ENCODE data around the gene APLF. TPM values are rescaled to one million over a fixed set of nuclear protein-coding genes. Genes with fewer than 3 reads are reported as not detected.
"Not testable (repeated sequence)": the region's sequence is repeated elsewhere in the genome, so short reads cannot be mapped to it uniquely, and the experiment has no call there.

APLF gene
- polyA plus RNA-seq, 4 donors, result 0.27 to 2.5 (median 0.43) TPM

DNA sequence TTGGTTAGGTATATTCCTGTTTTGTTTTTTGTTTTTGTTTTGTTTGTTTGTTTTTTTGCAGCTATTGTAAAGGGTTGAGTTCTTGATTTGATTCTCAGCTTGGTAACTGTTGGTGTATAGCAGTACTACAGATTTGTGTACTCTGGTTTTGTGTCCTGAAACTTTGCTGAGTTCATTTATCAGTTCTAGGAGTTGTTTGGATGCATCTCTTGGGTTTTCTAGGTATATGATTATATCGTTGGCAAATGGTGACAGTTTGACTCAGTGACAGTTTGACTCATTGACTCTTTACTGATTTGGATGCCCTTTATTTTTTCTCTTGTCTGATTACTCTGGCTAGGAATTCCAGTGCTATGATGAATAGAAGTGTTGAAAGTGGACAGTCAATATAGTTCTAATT lies 53.7 kb downstream of the APLF start:
- no peaks in the 10 kb centered on the region for H3K4me1 ChIP-seq (ENCODE audit: control insufficient read depth in 3 of 3, insufficient read depth in 2 of 3, low read depth in 1 of 3, low read length in 2 of 3)
- DNase-seq, result no peak
- no peaks in the 10 kb centered on the region for H3K9me3 ChIP-seq (ENCODE audit: control insufficient read depth in 2 of 2, insufficient read depth in 1 of 2, low read depth in 1 of 2, low read length in 1 of 2)
- no peak overlapping the region for H3K27ac ChIP-seq (ENCODE audit: low read depth in 1 of 3, low read length in 2 of 3)
- H3K4me3 ChIP-seq (ENCODE audit: low read depth in 1 of 3, low read length in 3 of 3), result no peak overlapping the region
- no peaks in the 10 kb centered on the region for H3K36me3 ChIP-seq (ENCODE audit: control insufficient read depth in 3 of 3, insufficient read depth in 2 of 3, low read depth in 1 of 3, low read length in 3 of 3)
- no peak for FAIRE-seq
- 59 to 93% (median 70%) methylated on average over 1 of the region's 1 CpG for WGBS, 3 donors
- H3K27me3 ChIP-seq (ENCODE audit: control insufficient read depth in 3 of 3, insufficient read depth in 3 of 3, low read length in 3 of 3), result no peaks in the 10 kb centered on the region

GRCh38 chr2:68526943-68527342 lies 59.6 kb downstream of the APLF start:
- H3K4me1 ChIP-seq (ENCODE audit: control insufficient read depth in 3 of 3, insufficient read depth in 2 of 3, low read depth in 1 of 3, low read length in 2 of 3); H3K4me3 ChIP-seq (ENCODE audit: low read depth in 1 of 3, low read length in 3 of 3); H3K36me3 ChIP-seq (ENCODE audit: control insufficient read depth in 3 of 3, insufficient read depth in 2 of 3, low read depth in 1 of 3, low read length in 3 of 3); H3K9me3 ChIP-seq (ENCODE audit: control insufficient read depth in 2 of 2, insufficient read depth in 1 of 2, low read depth in 1 of 2, low read length in 1 of 2); FAIRE-seq; DNase-seq; H3K27ac ChIP-seq (ENCODE audit: low read depth in 1 of 3, low read length in 2 of 3); H3K27me3 ChIP-seq (ENCODE audit: control insufficient read depth in 3 of 3, insufficient read depth in 3 of 3, low read length in 3 of 3): not testable (repeated sequence)
- WGBS, 3 donors, result 93 to 98% (median 96%) methylated on average over 16 of the region's 16 CpGs

DNA sequence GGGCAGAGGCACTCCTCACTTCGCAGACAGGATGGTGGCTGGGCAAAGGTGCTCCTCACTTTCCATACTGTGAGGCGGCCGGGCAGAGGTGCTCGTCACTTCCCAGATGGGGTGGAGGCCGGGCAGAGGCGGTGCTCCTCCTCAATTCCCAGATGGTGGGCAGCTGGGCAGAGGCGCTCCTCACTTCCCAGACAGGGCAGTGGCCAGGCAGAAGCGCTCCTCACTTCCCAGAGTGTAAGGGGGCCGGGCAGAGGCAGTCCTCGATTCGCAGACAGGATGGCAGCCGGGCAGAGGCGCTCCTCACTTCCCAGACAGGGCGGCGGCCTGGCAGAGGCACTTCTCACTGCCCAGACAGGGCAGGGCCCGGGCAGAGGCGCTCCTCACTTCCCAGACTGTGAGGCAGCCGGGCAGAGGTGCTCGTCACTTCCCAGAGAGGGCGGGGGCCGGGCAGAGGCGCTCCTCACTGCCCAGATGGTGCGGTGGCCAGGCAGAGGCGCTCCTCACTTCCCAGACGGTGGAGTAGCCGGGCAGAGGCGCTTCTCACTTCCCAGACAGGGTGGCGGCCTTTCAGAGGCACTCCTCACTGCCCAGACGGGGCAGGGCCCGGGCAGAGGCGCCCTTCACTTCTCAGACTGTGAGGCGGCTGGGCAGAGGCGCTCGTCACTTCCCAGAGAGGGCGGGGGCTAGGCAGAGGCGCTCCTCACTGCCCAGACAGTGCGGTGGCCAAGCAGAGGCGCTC lies 60.1 kb downstream of the APLF start:
- FAIRE-seq; H3K27ac ChIP-seq (ENCODE audit: low read depth in 1 of 3, low read length in 2 of 3); H3K4me1 ChIP-seq (ENCODE audit: control insufficient read depth in 3 of 3, insufficient read depth in 2 of 3, low read depth in 1 of 3, low read length in 2 of 3); H3K36me3 ChIP-seq (ENCODE audit: control insufficient read depth in 3 of 3, insufficient read depth in 2 of 3, low read depth in 1 of 3, low read length in 3 of 3); H3K4me3 ChIP-seq (ENCODE audit: low read depth in 1 of 3, low read length in 3 of 3); H3K9me3 ChIP-seq (ENCODE audit: control insufficient read depth in 2 of 2, insufficient read depth in 1 of 2, low read depth in 1 of 2, low read length in 1 of 2); H3K27me3 ChIP-seq (ENCODE audit: control insufficient read depth in 3 of 3, insufficient read depth in 3 of 3, low read length in 3 of 3); DNase-seq: not testable (repeated sequence)
- WGBS, 3 donors, result 96 to 97% (median 96%) methylated on average over 31 to 38 of the region's 38 CpGs

DNA sequence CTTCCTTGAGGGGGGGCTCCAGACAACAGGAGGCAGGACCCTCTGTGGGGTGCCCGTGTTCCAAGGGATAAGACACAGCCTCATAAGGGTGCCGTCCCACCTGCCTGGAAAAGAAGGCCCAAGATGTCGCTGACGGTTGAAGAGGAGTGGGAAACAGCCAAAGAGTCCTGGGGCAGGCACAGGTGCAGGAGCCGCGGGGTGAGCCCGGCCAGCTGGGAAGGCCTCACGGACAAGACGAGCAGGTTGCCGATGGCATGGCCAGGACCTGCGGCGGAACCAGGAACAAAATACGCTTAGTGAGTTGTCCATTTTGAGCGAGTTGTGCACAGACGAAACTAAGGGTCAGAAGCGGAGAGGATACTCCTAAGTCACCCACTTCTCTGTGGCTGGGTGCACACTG lies 61.8 kb downstream of the APLF start:
- H3K4me1 ChIP-seq (ENCODE audit: control insufficient read depth in 3 of 3, insufficient read depth in 2 of 3, low read depth in 1 of 3, low read length in 2 of 3); DNase-seq; FAIRE-seq; H3K9me3 ChIP-seq (ENCODE audit: control insufficient read depth in 2 of 2, insufficient read depth in 1 of 2, low read depth in 1 of 2, low read length in 1 of 2); H3K4me3 ChIP-seq (ENCODE audit: low read depth in 1 of 3, low read length in 3 of 3); H3K36me3 ChIP-seq (ENCODE audit: control insufficient read depth in 3 of 3, insufficient read depth in 2 of 3, low read depth in 1 of 3, low read length in 3 of 3); H3K27me3 ChIP-seq (ENCODE audit: control insufficient read depth in 3 of 3, insufficient read depth in 3 of 3, low read length in 3 of 3); H3K27ac ChIP-seq (ENCODE audit: low read depth in 1 of 3, low read length in 2 of 3): not testable (repeated sequence)
- 97 to 98% (median 97%) methylated on average over 15 to 16 of the region's 16 CpGs for WGBS, 3 donors

DNA sequence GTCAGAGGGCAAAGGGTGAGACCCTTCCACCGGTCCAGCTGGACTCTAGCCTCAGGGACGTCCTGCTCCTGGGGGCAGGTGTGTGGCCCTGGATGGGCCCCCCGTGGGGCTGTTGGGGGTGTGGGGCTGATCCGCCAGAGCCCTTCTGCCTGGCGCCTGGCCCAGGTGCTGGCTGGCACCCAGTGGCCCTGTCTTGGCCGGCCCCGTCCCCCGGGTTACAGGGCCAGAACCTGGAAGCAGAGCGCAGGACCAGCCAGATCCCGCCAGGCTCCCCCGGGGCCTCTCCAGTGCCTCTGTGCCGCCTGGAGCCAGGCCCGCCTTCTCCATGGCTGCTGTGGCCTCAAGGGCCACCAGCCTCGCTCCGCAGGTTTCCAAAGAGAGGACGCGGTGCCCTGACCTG lies 62.3 kb downstream of the APLF start:
- not testable (repeated sequence) for DNase-seq; H3K36me3 ChIP-seq (ENCODE audit: control insufficient read depth in 3 of 3, insufficient read depth in 2 of 3, low read depth in 1 of 3, low read length in 3 of 3); H3K4me3 ChIP-seq (ENCODE audit: low read depth in 1 of 3, low read length in 3 of 3); H3K27ac ChIP-seq (ENCODE audit: low read depth in 1 of 3, low read length in 2 of 3); H3K4me1 ChIP-seq (ENCODE audit: control insufficient read depth in 3 of 3, insufficient read depth in 2 of 3, low read depth in 1 of 3, low read length in 2 of 3); H3K27me3 ChIP-seq (ENCODE audit: control insufficient read depth in 3 of 3, insufficient read depth in 3 of 3, low read length in 3 of 3); FAIRE-seq; H3K9me3 ChIP-seq (ENCODE audit: control insufficient read depth in 2 of 2, insufficient read depth in 1 of 2, low read depth in 1 of 2, low read length in 1 of 2)
- WGBS, 3 donors, result 92 to 98% (median 96%) methylated on average over 6 to 17 of the region's 17 CpGs

DNA sequence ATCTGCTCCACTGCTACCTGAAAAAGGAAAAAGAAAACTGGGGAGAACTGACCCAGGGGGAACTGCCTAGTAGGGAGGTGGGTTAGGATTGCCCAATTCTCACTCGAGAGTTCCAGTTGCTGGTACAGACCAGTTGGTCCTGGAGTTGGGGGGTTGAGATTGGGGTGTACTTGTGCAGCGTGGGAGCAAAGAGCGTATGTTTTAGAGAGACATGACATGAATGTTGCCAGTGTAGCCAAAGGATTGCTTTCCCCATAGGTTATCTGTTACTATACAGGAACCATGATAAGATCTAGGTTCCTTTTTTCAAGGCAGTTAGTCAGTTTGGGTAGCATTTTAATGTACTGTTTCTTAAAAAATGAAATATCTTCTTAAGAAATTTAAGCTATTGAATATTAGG lies 68.6 kb downstream of the APLF start:
- 82 to 93% (median 83%) methylated on average over 3 of the region's 3 CpGs for WGBS, 3 donors
- Histone ChIP-seq H3K4me3 (ENCODE audit: low read depth in 1 of 3, low read length in 3 of 3) (no peak overlapping the region), H3K9me3 (ENCODE audit: control insufficient read depth in 2 of 2, insufficient read depth in 1 of 2, low read depth in 1 of 2, low read length in 1 of 2) (no peaks in the 10 kb centered on the region), H3K27me3 (ENCODE audit: control insufficient read depth in 3 of 3, insufficient read depth in 3 of 3, low read length in 3 of 3) (no peaks in the 10 kb centered on the region), H3K27ac (ENCODE audit: low read depth in 1 of 3, low read length in 2 of 3) (no peak overlapping the region), H3K36me3 (ENCODE audit: control insufficient read depth in 3 of 3, insufficient read depth in 2 of 3, low read depth in 1 of 3, low read length in 3 of 3) (no peaks in the 10 kb centered on the region), H3K4me1 (ENCODE audit: control insufficient read depth in 3 of 3, insufficient read depth in 2 of 3, low read depth in 1 of 3, low read length in 2 of 3) (no peaks in the 10 kb centered on the region)
- DNase-seq (no peak), FAIRE-seq (no peak)

GRCh38 chr2:68537011-68537410 lies 69.6 kb downstream of the APLF start:
- Histone ChIP-seq H3K4me1 (ENCODE audit: control insufficient read depth in 3 of 3, insufficient read depth in 2 of 3, low read depth in 1 of 3, low read length in 2 of 3) (no peaks in the 10 kb centered on the region), H3K36me3 (ENCODE audit: control insufficient read depth in 3 of 3, insufficient read depth in 2 of 3, low read depth in 1 of 3, low read length in 3 of 3) (no peaks in the 10 kb centered on the region), H3K9me3 (ENCODE audit: control insufficient read depth in 2 of 2, insufficient read depth in 1 of 2, low read depth in 1 of 2, low read length in 1 of 2) (no peaks in the 10 kb centered on the region), H3K4me3 (ENCODE audit: low read depth in 1 of 3, low read length in 3 of 3) (no peak overlapping the region), H3K27ac (ENCODE audit: low read depth in 1 of 3, low read length in 2 of 3) (no peak overlapping the region), H3K27me3 (ENCODE audit: control insufficient read depth in 3 of 3, insufficient read depth in 3 of 3, low read length in 3 of 3) (no peaks in the 10 kb centered on the region)
- FAIRE-seq, result no peak
- WGBS, 3 donors, result 84 to 94% (median 93%) methylated on average over 4 of the region's 4 CpGs
- DNase-seq, result no peak

GRCh38 chr2:68537809-68538208 lies 70.4 kb downstream of the APLF start:
- Histone ChIP-seq H3K27me3 (ENCODE audit: control insufficient read depth in 3 of 3, insufficient read depth in 3 of 3, low read length in 3 of 3) (no peaks in the 10 kb centered on the region), H3K9me3 (ENCODE audit: control insufficient read depth in 2 of 2, insufficient read depth in 1 of 2, low read depth in 1 of 2, low read length in 1 of 2) (no peaks in the 10 kb centered on the region), H3K36me3 (ENCODE audit: control insufficient read depth in 3 of 3, insufficient read depth in 2 of 3, low read depth in 1 of 3, low read length in 3 of 3) (no peaks in the 10 kb centered on the region), H3K4me3 (ENCODE audit: low read depth in 1 of 3, low read length in 3 of 3) (no peak overlapping the region), H3K27ac (ENCODE audit: low read depth in 1 of 3, low read length in 2 of 3) (no peak overlapping the region), H3K4me1 (ENCODE audit: control insufficient read depth in 3 of 3, insufficient read depth in 2 of 3, low read depth in 1 of 3, low read length in 2 of 3) (no peaks in the 10 kb centered on the region)
- DNase-seq (no peak), FAIRE-seq (no peak)
- WGBS, 3 donors, result 62 to 92% (median 73%) methylated on average over 2 of the region's 2 CpGs

GRCh38 chr2:68544811-68545210 lies 77.4 kb downstream of the APLF start:
- DNase-seq (no peak), FAIRE-seq (no peak)
- H3K4me3 ChIP-seq (ENCODE audit: low read depth in 1 of 3, low read length in 3 of 3), result no peak overlapping the region
- no peaks in the 10 kb centered on the region for H3K27me3 ChIP-seq (ENCODE audit: control insufficient read depth in 3 of 3, insufficient read depth in 3 of 3, low read length in 3 of 3)
- no peak overlapping the region for H3K27ac ChIP-seq (ENCODE audit: low read depth in 1 of 3, low read length in 2 of 3)
- 90 to 96% (median 92%) methylated on average over 2 of the region's 2 CpGs for WGBS, 3 donors
- H3K36me3 ChIP-seq (ENCODE audit: control insufficient read depth in 3 of 3, insufficient read depth in 2 of 3, low read depth in 1 of 3, low read length in 3 of 3), result no peaks in the 10 kb centered on the region
- no peaks in the 10 kb centered on the region for H3K9me3 ChIP-seq (ENCODE audit: control insufficient read depth in 2 of 2, insufficient read depth in 1 of 2, low read depth in 1 of 2, low read length in 1 of 2)
- no peaks in the 10 kb centered on the region for H3K4me1 ChIP-seq (ENCODE audit: control insufficient read depth in 3 of 3, insufficient read depth in 2 of 3, low read depth in 1 of 3, low read length in 2 of 3)

Data from small intestine (tissue), 7 donors.